Activated naive CD4-positive, alpha-beta T cell treated with anti-CD3 and anti-CD28 coated beads, Interleukin-2, amount 50 U/mL, for 24 hours (primary cell): Measurements from ENCODE around the gene CEMIP.

ENCODE experiments used
- H3K27ac Mint-ChIP-seq: one replicate; pipeline ENCODE4 v1.8.0; 2021; ENCODE audit warnings: mild to moderate bottlenecking, mixed read lengths
- H3K27me3 Mint-ChIP-seq: one replicate; pipeline ENCODE4 v1.8.0; 2021; ENCODE audit warnings: mixed read lengths
- H3K36me3 Mint-ChIP-seq: one replicate; pipeline ENCODE4 v1.8.0; 2021; ENCODE audit warnings: mixed read lengths
- H3K4me1 Mint-ChIP-seq: one replicate; pipeline ENCODE4 v1.8.0; 2021; ENCODE audit warnings: mixed read lengths
- H3K4me3 Mint-ChIP-seq: one replicate; pipeline ENCODE4 v1.8.0; 2021; ENCODE audit warnings: mild to moderate bottlenecking, mixed read lengths
- H3K9me3 Mint-ChIP-seq: one replicate; pipeline ENCODE4 v1.8.0; 2021; ENCODE audit warnings: mixed read lengths

Gene CEMIP

GRCh38 chr15:80891006-80891405 lies 111.8 kb downstream of the CEMIP start:
- no peak overlapping the region for H3K27ac Mint-ChIP-seq

DNA sequence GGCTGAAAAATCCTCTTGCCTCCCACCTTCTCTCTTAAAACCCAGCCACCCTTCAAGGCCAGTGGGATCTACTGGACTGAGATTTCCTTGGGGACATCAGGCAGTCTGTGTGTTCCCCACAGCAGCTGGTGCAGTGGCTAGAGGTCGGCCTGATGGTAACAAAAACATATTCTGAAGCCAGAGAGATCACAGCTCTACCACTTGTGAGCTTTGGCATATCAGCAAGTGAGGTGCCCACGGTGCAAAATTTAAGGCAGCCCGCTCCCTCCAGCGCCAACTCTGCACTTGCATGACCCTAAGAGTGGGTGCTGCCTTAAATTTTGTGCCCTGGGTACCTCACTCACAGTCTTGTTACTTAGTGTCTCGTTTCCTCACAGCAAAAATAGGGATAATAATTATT lies 113.2 kb downstream of the CEMIP start:
- no peaks in the 10 kb centered on the region for H3K27me3 Mint-ChIP-seq
- H3K36me3 Mint-ChIP-seq: peaks cover 10% of the 10 kb centered on the region
- H3K27ac Mint-ChIP-seq: no peak overlapping the region
- no peak overlapping the region for H3K4me3 Mint-ChIP-seq
- peaks cover 8% of the 10 kb centered on the region for H3K4me1 Mint-ChIP-seq
- H3K9me3 Mint-ChIP-seq: peaks cover 6% of the 10 kb centered on the region

More at GRCh38 chr15:80891006-80891405, 111.8 kb downstream of the CEMIP start:
- no peaks in the 10 kb centered on the region for H3K27me3 Mint-ChIP-seq
- H3K4me3 Mint-ChIP-seq: no peak overlapping the region
- H3K36me3 Mint-ChIP-seq: peaks cover 2% of the 10 kb centered on the region
- H3K9me3 Mint-ChIP-seq: peaks cover under 1% of the 10 kb centered on the region
- peaks cover 8% of the 10 kb centered on the region for H3K4me1 Mint-ChIP-seq

DNA sequence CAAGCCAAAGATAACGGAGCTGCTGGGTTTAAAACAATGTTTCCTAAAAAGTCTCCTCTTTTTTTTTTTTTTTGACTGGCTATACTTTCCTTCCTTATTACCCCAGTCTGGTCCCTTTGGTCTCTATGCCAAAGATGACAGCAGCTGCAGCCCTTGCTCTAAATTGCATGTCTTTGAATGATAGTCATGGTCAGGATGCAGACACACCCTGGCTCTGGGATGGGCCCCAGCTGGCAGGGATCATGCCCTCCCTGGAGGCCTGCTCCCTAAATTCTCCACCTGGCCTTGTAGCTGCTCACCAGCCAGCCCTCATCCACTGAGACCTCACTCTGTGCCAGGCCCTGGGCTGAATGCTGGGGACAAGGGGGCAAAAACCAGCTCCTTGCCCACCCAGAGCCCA lies 114.6 kb downstream of the CEMIP start:
- Mint-ChIP-seq H3K36me3 (peaks cover 12% of the 10 kb centered on the region), H3K27ac (no peak overlapping the region), H3K4me1 (peaks cover 1% of the 10 kb centered on the region), H3K9me3 (peaks cover 6% of the 10 kb centered on the region), H3K27me3 (no peaks in the 10 kb centered on the region), H3K4me3 (no peak overlapping the region)

DNA sequence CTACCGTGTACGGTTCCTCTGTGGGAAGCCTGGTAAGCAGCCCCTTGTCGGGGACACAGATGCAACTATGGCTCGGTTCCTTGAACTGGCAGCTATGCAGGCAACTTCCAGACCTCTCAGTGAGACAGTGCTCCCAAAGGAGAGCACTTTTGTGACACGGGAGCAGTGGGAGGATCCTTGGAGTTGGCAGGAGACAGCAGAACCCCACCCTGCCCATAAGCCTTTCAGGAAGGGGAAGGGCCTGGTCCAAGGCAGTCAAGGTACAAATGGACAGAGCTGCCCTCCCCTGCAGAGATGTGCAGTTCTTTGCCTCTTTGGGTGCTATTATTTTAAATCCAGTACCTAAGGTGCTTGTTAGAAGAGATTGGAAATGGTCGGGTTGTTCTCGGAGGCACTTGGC lies 115.9 kb downstream of the CEMIP start:
- H3K4me3 Mint-ChIP-seq: no peak overlapping the region
- H3K36me3 Mint-ChIP-seq: peaks cover 12% of the 10 kb centered on the region
- no peak overlapping the region for H3K27ac Mint-ChIP-seq
- peaks cover 6% of the 10 kb centered on the region for H3K9me3 Mint-ChIP-seq
- H3K4me1 Mint-ChIP-seq: no peaks in the 10 kb centered on the region
- no peaks in the 10 kb centered on the region for H3K27me3 Mint-ChIP-seq

DNA sequence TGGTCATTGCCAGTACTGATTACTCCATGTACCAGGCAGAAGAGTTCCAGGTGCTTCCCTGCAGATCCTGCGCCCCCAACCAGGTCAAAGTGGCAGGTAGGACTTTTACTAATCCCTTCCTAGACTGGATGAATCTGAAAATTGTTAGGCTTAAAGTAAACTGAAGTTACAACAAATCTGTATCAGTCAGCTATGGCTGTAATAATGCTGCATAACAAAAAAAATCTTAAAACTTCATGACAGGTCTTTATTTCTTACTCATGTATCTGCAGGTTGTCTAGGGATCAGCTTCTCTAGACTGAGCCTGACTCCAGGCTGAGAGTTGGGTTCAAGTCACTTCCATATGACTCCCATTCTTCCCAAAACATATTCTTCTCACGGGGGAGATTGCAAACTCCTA lies 116.8 kb downstream of the CEMIP start:
- Mint-ChIP-seq H3K4me1 (no peaks in the 10 kb centered on the region), H3K36me3 (peaks cover 12% of the 10 kb centered on the region), H3K27me3 (no peaks in the 10 kb centered on the region), H3K27ac (no peak overlapping the region), H3K4me3 (no peak overlapping the region), H3K9me3 (peaks cover 6% of the 10 kb centered on the region)

- H3K27me3 Mint-ChIP-seq: no peaks in the 10 kb centered on the region
- peaks cover 12% of the 10 kb centered on the region for H3K36me3 Mint-ChIP-seq
- no peak overlapping the region for H3K27ac Mint-ChIP-seq
- no peaks in the 10 kb centered on the region for H3K4me1 Mint-ChIP-seq
- H3K9me3 Mint-ChIP-seq: peaks cover 6% of the 10 kb centered on the region
- H3K4me3 Mint-ChIP-seq: no peak overlapping the region
These were observed 118.9 kb downstream of the CEMIP start for GRCh38 chr15:80898040-80898439.

DNA sequence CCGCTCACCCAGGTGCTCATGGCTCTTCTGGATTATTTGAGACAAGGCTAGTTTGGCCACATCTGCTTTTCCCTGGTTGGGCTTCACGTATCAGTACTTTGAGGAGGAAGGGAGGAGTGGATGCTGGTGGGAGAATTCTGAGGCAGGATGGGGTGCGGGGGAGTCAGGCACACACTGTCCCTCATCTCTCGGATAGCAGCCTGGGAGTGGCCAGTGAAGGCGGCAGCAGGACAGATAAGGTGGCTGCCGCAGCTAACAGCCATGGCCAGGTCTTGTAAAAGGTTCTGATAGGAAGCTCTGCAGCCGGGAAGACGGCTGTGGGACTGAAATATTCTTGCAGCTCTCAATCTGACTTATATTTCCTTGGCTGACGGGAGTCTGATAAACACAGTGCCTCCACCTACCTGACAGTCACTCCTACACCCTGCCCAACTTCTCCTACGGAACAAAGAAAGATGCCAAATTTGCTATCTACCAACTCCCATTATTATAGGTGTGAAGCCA lies 123.2 kb downstream of the CEMIP start:
- no peak overlapping the region for H3K27ac Mint-ChIP-seq
- peaks cover 8% of the 10 kb centered on the region for H3K36me3 Mint-ChIP-seq
- no peak overlapping the region for H3K4me3 Mint-ChIP-seq
- H3K4me1 Mint-ChIP-seq: no peaks in the 10 kb centered on the region
- no peaks in the 10 kb centered on the region for H3K9me3 Mint-ChIP-seq
- no peaks in the 10 kb centered on the region for H3K27me3 Mint-ChIP-seq

- Mint-ChIP-seq H3K4me1 (no peaks in the 10 kb centered on the region), H3K27me3 (no peaks in the 10 kb centered on the region), H3K36me3 (peaks cover 12% of the 10 kb centered on the region), H3K9me3 (no peaks in the 10 kb centered on the region), H3K27ac (no peak overlapping the region), H3K4me3 (no peak overlapping the region)
These were observed 125.8 kb downstream of the CEMIP start for GRCh38 chr15:80904998-80905397.

DNA sequence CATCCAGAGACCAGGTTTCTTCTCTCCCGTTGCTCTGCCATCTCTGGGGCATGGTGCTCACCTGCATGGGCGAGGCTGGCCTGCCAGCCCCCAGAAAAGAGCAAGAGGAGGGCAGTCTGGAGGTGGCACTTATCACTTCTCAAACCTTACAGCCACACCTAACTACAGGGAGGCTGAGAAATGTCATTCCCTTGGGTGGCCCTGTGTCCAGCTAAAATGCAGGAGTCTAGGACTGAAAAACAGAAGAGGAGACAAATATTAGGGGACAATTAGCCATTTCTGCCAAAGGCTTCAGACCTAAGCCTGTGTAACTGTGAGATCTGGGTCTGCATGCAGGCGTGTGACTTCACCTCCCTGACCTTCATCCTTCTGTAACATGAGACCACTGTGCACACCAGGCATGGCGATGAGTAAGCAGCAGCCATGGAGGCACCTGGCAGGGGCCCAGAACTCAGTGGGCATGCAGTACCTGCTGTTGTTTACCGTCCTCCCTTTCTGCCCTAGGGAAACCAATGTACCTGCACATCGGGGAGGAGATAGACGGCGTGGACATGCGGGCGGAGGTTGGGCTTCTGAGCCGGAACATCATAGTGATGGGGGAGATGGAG lies 127.1 kb downstream of the CEMIP start:
- Mint-ChIP-seq H3K4me1 (no peaks in the 10 kb centered on the region), H3K4me3 (no peak overlapping the region), H3K27me3 (no peaks in the 10 kb centered on the region), H3K36me3 (peaks cover 16% of the 10 kb centered on the region), H3K27ac (no peak overlapping the region), H3K9me3 (no peaks in the 10 kb centered on the region)

GRCh38 chr15:80911821-80912220 lies 132.7 kb downstream of the CEMIP start:
- Mint-ChIP-seq H3K36me3 (peaks cover 9% of the 10 kb centered on the region), H3K27me3 (no peaks in the 10 kb centered on the region), H3K4me3 (no peak overlapping the region), H3K4me1 (no peaks in the 10 kb centered on the region), H3K9me3 (no peaks in the 10 kb centered on the region), H3K27ac (no peak overlapping the region)

- H3K9me3 Mint-ChIP-seq: no peaks in the 10 kb centered on the region
- no peaks in the 10 kb centered on the region for H3K27me3 Mint-ChIP-seq
- no peak overlapping the region for H3K4me3 Mint-ChIP-seq
- H3K27ac Mint-ChIP-seq: no peak overlapping the region
- H3K36me3 Mint-ChIP-seq: peaks cover 9% of the 10 kb centered on the region
- no peaks in the 10 kb centered on the region for H3K4me1 Mint-ChIP-seq
These were observed 133.5 kb downstream of the CEMIP start for GRCh38 chr15:80912673-80913072.

- Mint-ChIP-seq H3K9me3 (no peaks in the 10 kb centered on the region), H3K27me3 (no peaks in the 10 kb centered on the region)
These were observed 134.4 kb downstream of the CEMIP start for GRCh38 chr15:80913541-80913940.

GRCh38 chr15:80915472-80915871 lies 136.3 kb downstream of the CEMIP start:
- H3K27ac Mint-ChIP-seq: no peak overlapping the region
- no peaks in the 10 kb centered on the region for H3K9me3 Mint-ChIP-seq
- peaks cover 2% of the 10 kb centered on the region for H3K36me3 Mint-ChIP-seq
- H3K4me3 Mint-ChIP-seq: no peak overlapping the region
- no peaks in the 10 kb centered on the region for H3K27me3 Mint-ChIP-seq
- H3K4me1 Mint-ChIP-seq: peaks cover 1% of the 10 kb centered on the region

More at GRCh38 chr15:80913541-80913940, 134.4 kb downstream of the CEMIP start:
- Mint-ChIP-seq H3K36me3 (peaks cover 9% of the 10 kb centered on the region), H3K27ac (no peak overlapping the region), H3K4me1 (no peaks in the 10 kb centered on the region), H3K4me3 (no peak overlapping the region)

- Mint-ChIP-seq H3K36me3 (no peaks in the 10 kb centered on the region), H3K27me3 (no peaks in the 10 kb centered on the region), H3K27ac (no peak overlapping the region), H3K9me3 (no peaks in the 10 kb centered on the region), H3K4me1 (peaks cover 7% of the 10 kb centered on the region), H3K4me3 (no peak overlapping the region)
These were observed 136.9 kb downstream of the CEMIP start for GRCh38 chr15:80916056-80916455.

GRCh38 chr15:80918196-80918783 lies 139.1 kb downstream of the CEMIP start:
- H3K36me3 Mint-ChIP-seq: peaks cover 2% of the 10 kb centered on the region
- no peak overlapping the region for H3K4me3 Mint-ChIP-seq
- H3K27me3 Mint-ChIP-seq: no peaks in the 10 kb centered on the region
- H3K4me1 Mint-ChIP-seq: peaks cover 11% of the 10 kb centered on the region
- H3K9me3 Mint-ChIP-seq: no peaks in the 10 kb centered on the region
- H3K27ac Mint-ChIP-seq: no peak overlapping the region

DNA sequence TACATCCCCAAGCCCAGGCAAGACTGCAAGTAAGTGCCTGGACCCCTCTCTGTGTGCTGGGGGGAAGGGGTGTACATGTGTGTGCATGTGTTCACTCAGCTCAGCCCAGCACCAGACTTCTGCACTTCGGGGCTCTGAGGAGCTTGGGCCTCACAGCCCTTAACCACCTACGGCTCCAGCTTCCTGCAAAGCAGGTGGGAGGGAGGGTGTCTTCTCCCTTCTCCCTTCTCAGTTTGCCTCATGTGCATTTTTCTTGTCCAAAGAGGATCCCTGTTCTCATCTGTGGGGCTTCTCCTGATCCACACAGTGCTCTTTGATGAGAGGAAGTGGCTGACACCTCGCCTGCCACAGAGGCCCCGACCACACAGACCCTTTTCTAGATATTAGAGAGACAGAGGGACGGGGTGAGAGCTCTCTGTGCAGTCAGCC lies 141.1 kb downstream of the CEMIP start:
- Mint-ChIP-seq H3K9me3 (no peaks in the 10 kb centered on the region), H3K27ac (no peak overlapping the region), H3K27me3 (no peaks in the 10 kb centered on the region), H3K4me3 (no peak overlapping the region), H3K4me1 (peaks cover 11% of the 10 kb centered on the region), H3K36me3 (peaks cover 2% of the 10 kb centered on the region)
